Sigmoid colon (tissue), 7 donors: ENCODE measurements around the gene ALG9. TPM values are rescaled to one million over a fixed set of nuclear protein-coding genes. Genes with fewer than 3 reads are reported as not detected.

Experiments
- DNase-seq: peaks from one replicate; pipeline ENCODE4 v3.0.0-alpha.2; 2019
- H3K27ac ChIP-seq, 4 donors: fragments of 200-600 bp; sonication (generic); one replicate each; pipeline ENCODE4 v1.5.1; 2016 to 2019; ENCODE audit warnings: mild to moderate bottlenecking in 1 of 4
- H3K27me3 ChIP-seq, 3 donors: fragments of 200-600 bp; sonication (generic); one replicate each; pipeline ENCODE4 v1.5.1; 2019; ENCODE audit warnings: mild to moderate bottlenecking in 1 of 3
- H3K36me3 ChIP-seq, 4 donors: fragments of 200-600 bp; sonication (generic); one replicate each; pipeline ENCODE4 v1.5.1; 2016 to 2019
- H3K4me1 ChIP-seq, 4 donors: fragments of 200-600 bp; sonication (generic); one replicate each; pipeline ENCODE4 v1.5.1; 2017 to 2019
- H3K4me3 ChIP-seq, 4 donors: fragments of 200-600 bp; sonication (generic); one replicate each; pipeline ENCODE4 v1.5.1; 2017 to 2019; ENCODE audit warnings: mild to moderate bottlenecking in 2 of 4, moderate library complexity in 1 of 4
- H3K9me3 ChIP-seq, 4 donors: fragments of 200-600 bp in 3 of 4; sonication (generic) in 3 of 4; one replicate each; pipeline versions ENCODE4 v1.5.1 to v1.6.1; 2013 to 2019
- EP300 ChIP-seq, 4 donors: sonication (generic); formaldehyde crosslinking; IDR thresholded peaks; one replicate each; pipeline ENCODE4 v1.6.1; 2017; ENCODE audit warnings: antibody characterized with exemption in 4 of 4
- POLR2A ChIP-seq, 2 donors: fragments of 450-650 bp; IDR thresholded peaks; one replicate each; pipeline ENCODE4 v1.6.1; 2016; ENCODE audit warnings: antibody characterized with exemption in 2 of 2, mild to moderate bottlenecking in 2 of 2, moderate library complexity in 2 of 2
- POLR2AphosphoS5 ChIP-seq, 4 donors: sonication (generic); formaldehyde crosslinking; IDR thresholded peaks; one replicate each; pipeline ENCODE4 v1.6.1; 2017; ENCODE audit warnings: antibody characterized with exemption in 4 of 4
- WGBS, 2 donors: extraction: QIAGEN DNeasy Blood & Tissue Kit; methylation state at CpG; one replicate each; pipeline ENCODE4 v1.1.7; 2013; 5-methylcytosine and 5-hydroxymethylcytosine counted together
- intact Hi-C: fragments of 100-400 bp; cut with DNase I; formaldehyde crosslinking; loops from one replicate; pipeline ENCODE4 v1.15.1; 2023
- polyA plus RNA-seq, 3 donors: library from polyadenylated mRNA; stranded (reverse); fragments of 200-250 nt; gene quantifications; one replicate each; pipeline ENCODE4 v1.2.3, GENCODE V29; 2013
- total RNA-seq, 4 donors: library from RNA; depleted of rRNA; stranded (reverse); fragments of >200 nt; gene quantifications; one replicate each; pipeline ENCODE4 v1.1.0, GENCODE V29; 2016
- TF ChIP-seq, protein P1 (sequence below), 4 experiments: fragments of 450-650 bp in 3 of 4; fragments of 200-600 bp in 1 of 4; IDR thresholded peaks; one replicate each; pipeline ENCODE4 v1.5.1; 2016 to 2019; ENCODE audit warnings: antibody characterized with exemption in 4 of 4, mild to moderate bottlenecking in 3 of 4, moderate library complexity in 2 of 4
- donor health status: healthy with polysubstance abuse.
- donor health status: Bipolar disorder and iron deficiency.
- donor health status: healthy.

Gene ALG9, protein sequence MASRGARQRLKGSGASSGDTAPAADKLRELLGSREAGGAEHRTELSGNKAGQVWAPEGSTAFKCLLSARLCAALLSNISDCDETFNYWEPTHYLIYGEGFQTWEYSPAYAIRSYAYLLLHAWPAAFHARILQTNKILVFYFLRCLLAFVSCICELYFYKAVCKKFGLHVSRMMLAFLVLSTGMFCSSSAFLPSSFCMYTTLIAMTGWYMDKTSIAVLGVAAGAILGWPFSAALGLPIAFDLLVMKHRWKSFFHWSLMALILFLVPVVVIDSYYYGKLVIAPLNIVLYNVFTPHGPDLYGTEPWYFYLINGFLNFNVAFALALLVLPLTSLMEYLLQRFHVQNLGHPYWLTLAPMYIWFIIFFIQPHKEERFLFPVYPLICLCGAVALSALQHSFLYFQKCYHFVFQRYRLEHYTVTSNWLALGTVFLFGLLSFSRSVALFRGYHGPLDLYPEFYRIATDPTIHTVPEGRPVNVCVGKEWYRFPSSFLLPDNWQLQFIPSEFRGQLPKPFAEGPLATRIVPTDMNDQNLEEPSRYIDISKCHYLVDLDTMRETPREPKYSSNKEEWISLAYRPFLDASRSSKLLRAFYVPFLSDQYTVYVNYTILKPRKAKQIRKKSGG
- 10 to 100 TPM; 25.5 to 40.4 (median 28.1) TPM for total RNA-seq
- 10 to 100 TPM in 1 of 3 donors, 1 to 10 TPM in 2; 6.0 to 13.9 (median 8.1) TPM for polyA plus RNA-seq

DNA sequence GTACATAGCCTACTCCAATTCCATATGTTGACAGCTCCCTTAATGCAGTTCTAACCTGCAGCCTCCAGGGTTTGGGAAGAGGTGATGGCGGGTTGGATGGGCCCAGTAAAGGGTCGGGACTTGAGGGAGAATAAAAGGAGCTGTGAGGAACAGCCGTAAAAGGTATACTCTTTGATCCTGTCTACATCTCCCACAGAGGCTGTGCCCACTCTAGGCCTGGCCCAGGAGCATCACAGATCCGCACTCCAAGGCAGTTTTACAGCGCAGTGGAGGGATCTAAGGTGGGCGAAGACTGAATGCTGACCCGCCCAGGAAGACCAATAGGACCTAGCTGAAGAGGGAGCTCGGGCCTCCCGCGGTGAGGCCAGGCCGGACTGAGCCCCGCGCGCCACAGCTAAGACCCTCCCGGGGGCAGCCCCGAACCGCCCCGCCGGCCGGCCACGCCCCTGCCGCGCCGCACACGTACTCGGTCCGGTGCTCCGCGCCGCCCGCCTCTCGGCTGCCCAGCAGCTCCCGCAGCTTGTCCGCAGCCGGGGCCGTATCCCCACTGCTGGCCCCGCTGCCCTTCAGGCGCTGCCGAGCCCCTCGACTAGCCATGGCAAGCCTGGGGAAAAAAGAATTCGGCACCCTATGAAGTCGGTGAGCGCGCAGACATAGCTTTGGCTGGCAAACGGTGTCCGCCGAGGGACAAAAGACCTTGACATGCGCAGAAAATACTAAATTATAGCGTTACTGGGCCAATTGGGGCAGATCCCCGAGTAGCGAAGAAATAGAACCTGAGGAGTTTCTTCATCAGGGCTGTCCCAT lies at the start of gene ALG9:
ALG9 (minus strand) TSS at position 696 of the 807 bp plus-strand sequence; CDS start at position 597, 99 bp downstream.
- no peaks in the 10 kb centered on the region for H3K9me3 ChIP-seq
- WGBS, 2 donors: 0% methylated on average over 51 of the region's 51 CpGs
- H3K36me3 ChIP-seq: peaks cover 0 to 36% (median 6%) of the 10 kb centered on the region in 4 donors
- H3K4me1 ChIP-seq: peaks cover 0 to 22% (median 9%) of the 10 kb centered on the region in 4 donors
- H3K27me3 ChIP-seq: no peaks in the 10 kb centered on the region
- H3K27ac ChIP-seq: peak within 1 kb of the TSS; percentile 83 to 96 (median 93)
- peak within 1 kb of the TSS; percentile 64 to 90 (median 88) for H3K4me3 ChIP-seq
- TF ChIP-seq EP300 (IDR thresholded peaks at IDR 0.05) (peak in 1 of 4 donors; percentile 57), POLR2A (IDR thresholded peaks at IDR 0.05) (no peak), POLR2AphosphoS5 (IDR thresholded peaks at IDR 0.05) (peak; percentile 33 to 79 (median 65))
- TF ChIP-seq, protein P1, sequence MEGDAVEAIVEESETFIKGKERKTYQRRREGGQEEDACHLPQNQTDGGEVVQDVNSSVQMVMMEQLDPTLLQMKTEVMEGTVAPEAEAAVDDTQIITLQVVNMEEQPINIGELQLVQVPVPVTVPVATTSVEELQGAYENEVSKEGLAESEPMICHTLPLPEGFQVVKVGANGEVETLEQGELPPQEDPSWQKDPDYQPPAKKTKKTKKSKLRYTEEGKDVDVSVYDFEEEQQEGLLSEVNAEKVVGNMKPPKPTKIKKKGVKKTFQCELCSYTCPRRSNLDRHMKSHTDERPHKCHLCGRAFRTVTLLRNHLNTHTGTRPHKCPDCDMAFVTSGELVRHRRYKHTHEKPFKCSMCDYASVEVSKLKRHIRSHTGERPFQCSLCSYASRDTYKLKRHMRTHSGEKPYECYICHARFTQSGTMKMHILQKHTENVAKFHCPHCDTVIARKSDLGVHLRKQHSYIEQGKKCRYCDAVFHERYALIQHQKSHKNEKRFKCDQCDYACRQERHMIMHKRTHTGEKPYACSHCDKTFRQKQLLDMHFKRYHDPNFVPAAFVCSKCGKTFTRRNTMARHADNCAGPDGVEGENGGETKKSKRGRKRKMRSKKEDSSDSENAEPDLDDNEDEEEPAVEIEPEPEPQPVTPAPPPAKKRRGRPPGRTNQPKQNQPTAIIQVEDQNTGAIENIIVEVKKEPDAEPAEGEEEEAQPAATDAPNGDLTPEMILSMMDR (IDR thresholded peaks at IDR 0.05): peak in 3 of 4 experiments; percentile 18 to 59 (median 48)
- intact Hi-C loops: no loop called here
- DNase-seq: peak; percentile 90

DNA sequence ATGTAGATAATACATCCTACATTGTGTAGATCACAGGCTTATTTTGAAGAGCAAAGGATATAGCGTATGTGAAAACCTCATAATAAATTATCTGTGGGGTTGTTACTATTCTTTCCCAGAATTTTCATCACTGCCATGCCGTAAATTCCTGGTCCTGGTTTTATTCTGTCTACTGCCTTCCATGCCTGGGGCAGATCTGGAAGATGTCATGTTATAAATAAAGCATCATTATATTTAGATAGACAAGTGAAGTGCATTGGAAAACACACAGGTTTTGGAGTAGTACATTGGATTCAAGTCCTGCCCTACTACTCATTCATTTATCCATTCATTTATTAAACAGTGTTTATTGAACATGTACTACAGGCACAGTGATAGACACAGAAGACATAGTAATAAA lies 49.5 kb upstream of the ALG9 start:
- Histone ChIP-seq H3K4me3 (no peak overlapping the region), H3K27ac (peak overlapping the region in 1 of 4 donors; percentile 92), H3K9me3 (no peaks in the 10 kb centered on the region), H3K4me1 (peaks cover 0 to 32% (median 26%) of the 10 kb centered on the region in 4 donors), H3K27me3 (no peaks in the 10 kb centered on the region), H3K36me3 (no peaks in the 10 kb centered on the region)
- DNase-seq: no peak
- WGBS, 2 donors: 96 to 97% methylated on average over 2 of the region's 2 CpGs
- TF ChIP-seq EP300 (IDR thresholded peaks at IDR 0.05): no peak
- TF ChIP-seq POLR2AphosphoS5 (IDR thresholded peaks at IDR 0.05): no peak
- TF ChIP-seq POLR2A (IDR thresholded peaks at IDR 0.05): no peak
- intact Hi-C loops: no loop called here

DNA sequence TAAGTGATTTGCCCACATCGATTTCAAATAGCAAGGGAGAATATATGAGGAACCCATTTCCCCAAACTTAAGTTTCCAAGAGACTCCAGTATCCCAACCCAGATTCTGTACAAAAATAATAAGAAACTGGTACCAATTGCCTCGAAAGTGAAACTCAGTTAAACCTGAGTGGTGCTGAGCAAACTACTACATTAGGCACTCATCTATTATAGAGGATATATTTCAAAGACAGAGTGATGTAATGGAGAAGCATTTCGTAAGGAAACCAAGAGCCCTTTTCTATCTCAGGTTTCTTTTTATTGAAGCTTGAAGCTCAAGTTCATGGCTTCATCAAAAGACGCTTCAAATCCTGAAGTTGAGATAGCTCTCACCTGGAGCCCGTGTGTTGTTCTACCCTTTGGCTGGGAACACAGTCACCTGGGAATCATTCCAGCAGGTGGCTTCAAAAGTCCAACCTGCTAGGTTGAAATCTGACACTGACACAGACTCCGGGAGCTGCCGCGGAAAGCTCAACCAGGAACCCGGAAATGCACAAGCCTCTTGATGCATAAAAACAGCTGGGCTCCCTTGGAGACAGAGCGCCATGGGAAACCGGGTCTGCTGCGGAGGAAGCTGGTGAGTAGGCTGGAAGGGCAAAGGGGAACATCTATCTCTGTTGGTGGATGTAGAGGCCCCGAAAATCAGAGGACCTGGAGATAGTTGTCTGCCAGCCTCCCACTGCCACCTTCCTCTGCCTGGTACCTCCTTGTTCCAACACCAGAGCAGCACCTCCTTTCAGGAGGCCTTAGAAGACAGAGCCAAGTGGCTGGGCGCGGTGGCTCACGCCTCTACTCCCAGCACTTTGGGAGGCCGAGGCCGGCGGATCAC lies 47.2 kb upstream of the ALG9 start, which contains the start of gene C11orf52:
C11orf52 (plus strand) TSS at position 524 of the 867 bp plus-strand sequence; CDS start at position 584, 60 bp downstream.
- DNase-seq: no peak
- TF ChIP-seq EP300 (IDR thresholded peaks at IDR 0.05): no peak
- TF ChIP-seq POLR2AphosphoS5 (IDR thresholded peaks at IDR 0.05): no peak
- no peak for TF ChIP-seq POLR2A (IDR thresholded peaks at IDR 0.05)
- TF ChIP-seq, protein P1 (IDR thresholded peaks at IDR 0.05): no peak
- Histone ChIP-seq H3K9me3 (no peaks in the 10 kb centered on the region), H3K36me3 (no peaks in the 10 kb centered on the region), H3K27ac (peak within 1 kb of the TSS in 2 of 4 donors; percentile 25 to 39), H3K27me3 (no peaks in the 10 kb centered on the region), H3K4me1 (peaks cover 0 to 37% (median 32%) of the 10 kb centered on the region in 4 donors), H3K4me3 (no peak within 1 kb of the TSS)
- WGBS, 2 donors: 18 to 54% methylated on average over 19 of the region's 19 CpGs
- intact Hi-C loops: no loop called here

DNA sequence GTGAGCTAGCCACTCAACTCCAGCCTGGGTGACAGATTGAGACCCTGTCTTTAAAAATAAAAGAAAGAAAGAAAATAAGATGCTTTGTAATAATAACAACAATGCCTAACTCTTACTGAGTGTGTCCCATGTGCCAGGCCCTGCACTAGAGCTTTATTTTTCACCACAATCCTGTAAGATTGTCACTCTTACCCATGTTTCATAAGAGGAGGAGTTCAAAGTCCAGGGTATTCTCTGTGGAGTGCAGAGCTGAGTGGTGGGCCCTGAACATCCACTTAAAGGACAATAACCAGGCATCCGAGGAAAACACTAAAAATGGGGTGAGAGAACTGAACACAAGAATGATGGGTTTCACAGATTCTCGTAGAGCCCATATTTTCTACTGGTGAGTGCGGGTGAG lies 46.4 kb upstream of the ALG9 start:
- TF ChIP-seq, protein P1 (IDR thresholded peaks at IDR 0.05): no peak
- no peak for TF ChIP-seq POLR2AphosphoS5 (IDR thresholded peaks at IDR 0.05)
- TF ChIP-seq POLR2A (IDR thresholded peaks at IDR 0.05): no peak
- no peak for TF ChIP-seq EP300 (IDR thresholded peaks at IDR 0.05)
- intact Hi-C loops: no loop called here
- DNase-seq: no peak
- Histone ChIP-seq H3K36me3 (no peaks in the 10 kb centered on the region), H3K27me3 (no peaks in the 10 kb centered on the region), H3K4me1 (peaks cover 0 to 34% (median 29%) of the 10 kb centered on the region in 4 donors), H3K27ac (no peak overlapping the region), H3K4me3 (no peak overlapping the region), H3K9me3 (no peaks in the 10 kb centered on the region)
- WGBS, 2 donors: 85 to 93% methylated on average over 3 of the region's 3 CpGs
